IPS-18c (cell line): ENCODE results near the gene PIBF1.
"Not testable (repeated sequence)": the region's sequence is repeated elsewhere in the genome, so short reads cannot be mapped to it uniquely, and the experiment has no call there.

ENCODE experiments used
- H3K4me3 ChIP-seq: 2 replicates; pipeline ENCODE4 v1.7.0; 2013; ENCODE audit warnings: low read depth, mild to moderate bottlenecking, low read length, moderate library complexity; ENCODE audit not compliant: insufficient read depth
- H3K9me3 ChIP-seq: one replicate; pipeline ENCODE4 v1.6.1; 2013; ENCODE audit warnings: mild to moderate bottlenecking, low read length, moderate library complexity; ENCODE audit not compliant: control insufficient read depth, insufficient read depth

The PIBF1 gene

DNA sequence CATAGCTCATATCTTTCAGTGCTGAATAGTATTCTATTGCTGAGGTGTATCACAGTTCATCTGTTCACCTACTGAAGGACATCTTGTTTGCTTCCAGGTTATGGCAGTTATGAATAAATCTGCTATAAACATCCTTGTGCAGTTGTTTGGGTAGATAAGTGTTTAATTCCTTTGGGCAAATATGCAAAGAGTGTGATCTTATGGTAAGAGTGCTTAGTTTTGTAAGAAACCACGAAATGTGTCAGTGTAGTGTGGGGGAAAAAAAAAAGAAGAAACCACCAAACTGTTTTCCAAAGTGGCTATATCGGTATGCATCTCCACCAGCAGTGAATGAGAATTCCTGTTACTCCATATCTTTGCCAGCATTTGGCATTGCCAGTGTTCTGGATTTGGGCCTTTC lies 93.3 kb downstream of the PIBF1 start:
- Histone ChIP-seq H3K9me3 (no peaks in the 10 kb centered on the region), H3K4me3 (no peak overlapping the region)

DNA sequence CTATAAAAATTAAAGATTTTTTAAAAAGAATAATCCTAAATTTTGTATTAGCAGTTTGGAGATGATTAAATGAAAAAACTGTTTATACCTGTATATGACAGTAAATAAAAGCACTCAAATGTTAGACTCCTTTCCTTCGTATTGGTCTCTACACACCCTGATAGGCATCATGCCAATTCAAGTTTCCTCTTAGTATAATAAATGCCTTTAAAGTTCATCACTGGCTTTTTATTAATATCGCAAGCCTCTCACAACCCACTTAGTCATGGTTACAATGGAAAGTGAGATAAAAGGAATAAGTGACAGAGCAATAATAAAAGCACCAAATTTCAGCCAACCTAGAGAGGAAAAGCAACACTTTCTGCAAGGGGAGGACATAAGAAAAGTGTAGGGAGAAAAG lies 102.2 kb downstream of the PIBF1 start:
- no peaks in the 10 kb centered on the region for H3K9me3 ChIP-seq
- no peak overlapping the region for H3K4me3 ChIP-seq

DNA sequence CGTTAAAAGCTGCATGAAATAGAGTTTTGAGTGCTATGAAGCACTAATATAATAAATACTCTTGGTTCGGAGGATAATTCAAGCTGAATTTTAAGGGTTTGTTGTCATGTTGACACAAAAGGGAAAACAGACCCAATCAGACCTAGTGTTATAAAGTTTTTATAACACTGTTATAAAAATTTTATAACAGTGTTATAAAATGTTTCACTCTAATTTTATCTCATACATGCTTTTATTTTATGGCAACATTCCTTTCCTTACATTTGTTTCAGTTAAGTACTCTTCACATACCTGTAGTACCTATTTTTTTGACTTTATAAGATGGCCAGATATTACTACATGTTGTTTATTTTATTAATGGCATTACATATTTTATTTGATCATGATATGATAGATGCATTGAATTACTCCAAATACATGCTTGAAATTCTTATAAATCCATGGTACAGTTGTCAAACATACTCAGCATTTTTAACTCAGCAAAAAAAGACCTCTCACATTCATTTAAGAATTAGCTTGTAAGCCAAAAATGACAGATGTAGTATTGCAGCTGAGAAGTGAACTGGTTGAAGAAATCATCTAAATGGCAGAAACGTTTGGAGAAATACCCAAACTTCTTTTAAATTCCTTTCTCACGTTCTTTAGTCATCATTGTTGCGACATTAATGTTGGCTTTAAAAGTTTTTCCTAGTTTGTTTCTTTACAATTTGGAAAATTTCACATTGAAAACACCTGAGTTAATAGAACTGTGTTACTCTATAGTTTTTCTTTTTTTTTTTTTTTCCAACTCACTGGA lies 104.5 kb downstream of the PIBF1 start:
- H3K9me3 ChIP-seq, result no peaks in the 10 kb centered on the region
- H3K4me3 ChIP-seq, result no peak overlapping the region

DNA sequence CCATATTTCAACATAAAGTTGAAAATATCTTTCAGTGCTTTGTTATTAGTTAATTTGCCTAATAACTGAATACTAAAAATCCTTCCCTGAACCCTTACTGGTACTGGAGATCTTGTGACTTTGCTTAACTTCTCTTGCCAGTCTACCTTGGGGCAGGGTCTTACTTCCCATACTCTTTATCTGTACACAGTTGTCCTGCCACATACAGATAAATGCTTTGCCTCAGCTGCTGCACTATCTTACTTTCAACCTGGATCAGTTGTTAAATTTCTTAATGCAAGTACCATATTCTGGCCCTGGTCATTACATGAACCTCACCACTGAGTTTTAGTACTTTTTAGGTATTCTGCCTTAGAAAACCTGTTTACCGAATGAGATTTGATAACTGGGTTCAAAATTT lies 107.6 kb downstream of the PIBF1 start:
- Histone ChIP-seq H3K9me3 (no peaks in the 10 kb centered on the region), H3K4me3 (no peak overlapping the region)

DNA sequence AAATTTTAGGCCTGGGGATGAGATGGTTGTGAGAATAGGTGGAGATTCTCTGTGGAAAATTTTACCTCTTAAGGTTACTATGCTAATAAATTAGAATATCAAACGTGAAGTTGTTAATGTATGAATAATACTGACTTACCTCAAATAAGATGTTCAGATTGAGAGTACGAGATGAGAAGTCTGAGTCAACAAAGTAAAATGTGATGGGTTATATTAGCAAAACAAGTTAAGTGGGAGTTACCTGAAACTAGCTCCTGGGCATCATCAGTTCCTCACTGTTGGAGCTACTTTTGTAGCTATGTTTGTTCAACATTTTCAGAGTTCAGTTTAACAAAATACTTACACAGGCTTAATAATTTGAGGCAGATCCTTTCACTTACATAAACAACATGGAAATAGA lies 108.6 kb downstream of the PIBF1 start:
- no peak overlapping the region for H3K4me3 ChIP-seq
- no peaks in the 10 kb centered on the region for H3K9me3 ChIP-seq

DNA sequence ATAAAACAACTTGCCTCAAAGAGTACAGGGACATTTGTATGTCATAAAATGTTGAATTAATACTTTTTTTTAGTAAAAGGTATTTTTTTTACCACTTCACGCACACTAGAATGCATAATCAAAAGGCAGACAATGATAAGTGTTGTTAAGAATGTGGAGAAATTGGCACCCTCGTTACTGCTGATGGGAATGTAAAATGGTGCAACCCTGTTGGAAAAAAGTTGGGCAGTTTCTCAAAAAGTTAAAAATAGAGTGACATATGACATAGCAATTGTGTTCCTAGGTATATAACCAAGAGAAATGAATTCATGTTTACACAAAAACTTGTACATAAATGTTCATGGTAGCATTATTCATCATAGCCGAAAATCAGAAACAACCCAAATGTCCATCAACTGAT lies 109.5 kb downstream of the PIBF1 start:
- Histone ChIP-seq H3K9me3 (no peaks in the 10 kb centered on the region), H3K4me3 (no peak overlapping the region)

DNA sequence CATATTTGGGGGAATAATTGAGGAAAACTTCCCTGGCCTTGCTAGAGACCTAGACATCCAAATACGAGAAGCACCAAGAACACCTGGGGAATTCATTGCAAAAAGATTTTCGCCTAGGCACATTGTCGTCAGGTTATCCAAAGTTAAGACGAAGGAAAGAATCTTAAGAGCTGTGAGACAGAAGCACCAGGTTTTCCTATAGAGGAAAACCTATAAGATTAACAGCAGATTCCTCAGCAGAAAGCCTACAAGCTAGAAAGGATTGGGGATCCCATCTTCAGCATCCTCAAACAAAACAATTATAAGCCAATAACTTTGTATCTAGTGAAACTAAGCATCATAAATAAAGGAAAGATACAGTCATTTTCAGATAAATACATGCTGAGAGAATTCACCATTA lies 114.9 kb downstream of the PIBF1 start:
- Histone ChIP-seq H3K4me3 (no peak overlapping the region), H3K9me3 (no peaks in the 10 kb centered on the region)

DNA sequence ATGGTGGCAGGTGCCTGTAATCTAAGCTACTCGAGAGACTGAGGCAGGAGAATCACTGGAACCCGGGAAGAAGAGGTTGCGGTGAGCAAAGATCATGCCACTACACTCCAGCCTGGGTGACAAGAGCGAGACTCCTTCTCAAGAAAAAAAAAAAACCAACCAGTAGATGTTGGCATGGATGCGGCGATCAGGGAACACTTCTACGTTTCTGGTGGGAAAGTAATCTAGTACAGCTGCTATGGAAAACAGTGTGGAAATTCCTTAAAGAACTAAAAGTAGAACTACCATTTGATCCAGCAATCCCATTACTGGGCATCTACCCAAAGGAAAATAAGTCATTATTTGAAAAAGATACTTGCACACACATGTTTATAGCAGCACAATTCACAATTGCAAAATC lies 119.6 kb downstream of the PIBF1 start:
- not testable (repeated sequence) for H3K9me3 ChIP-seq, H3K4me3 ChIP-seq

DNA sequence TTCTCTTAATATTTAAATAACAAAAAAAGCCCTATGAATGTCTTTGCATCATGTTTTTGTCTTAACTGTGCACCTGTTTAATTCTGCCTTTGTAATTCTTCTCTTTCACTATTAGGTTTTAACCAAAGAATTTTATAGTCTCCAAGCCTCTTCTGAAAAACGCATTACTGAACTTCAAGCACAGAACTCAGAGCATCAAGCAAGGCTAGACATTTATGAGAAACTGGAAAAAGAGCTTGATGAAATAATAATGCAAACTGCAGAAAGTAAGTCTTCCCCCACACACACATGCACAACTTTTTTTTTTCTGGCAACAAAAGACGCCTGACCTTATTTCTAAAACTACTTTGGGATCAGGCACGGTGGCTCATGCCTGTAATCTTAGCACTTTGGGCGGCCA lies 126.5 kb downstream of the PIBF1 start:
- H3K4me3 ChIP-seq, result no peak overlapping the region
- H3K9me3 ChIP-seq, result no peaks in the 10 kb centered on the region

DNA sequence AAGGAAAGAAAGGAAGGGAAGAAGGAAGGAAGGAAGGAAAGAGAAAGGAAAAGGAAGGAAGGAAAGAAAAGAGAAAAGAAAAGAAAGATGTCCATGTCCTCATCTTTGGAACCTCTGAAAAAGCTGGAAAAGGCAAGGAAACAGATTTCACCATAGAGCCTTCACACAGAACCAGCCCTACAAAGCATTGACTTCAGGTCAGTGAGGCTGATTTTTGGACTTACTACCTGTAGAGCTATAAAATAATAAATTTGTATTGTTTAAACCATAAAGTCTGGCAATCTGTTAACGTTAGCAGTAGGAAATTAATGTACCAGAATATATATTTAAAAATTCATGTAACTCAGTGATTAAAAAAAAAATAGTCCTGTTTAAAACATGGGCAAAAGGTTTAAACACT lies 130.0 kb downstream of the PIBF1 start:
- H3K9me3 ChIP-seq, result no peaks in the 10 kb centered on the region
- no peak overlapping the region for H3K4me3 ChIP-seq

DNA sequence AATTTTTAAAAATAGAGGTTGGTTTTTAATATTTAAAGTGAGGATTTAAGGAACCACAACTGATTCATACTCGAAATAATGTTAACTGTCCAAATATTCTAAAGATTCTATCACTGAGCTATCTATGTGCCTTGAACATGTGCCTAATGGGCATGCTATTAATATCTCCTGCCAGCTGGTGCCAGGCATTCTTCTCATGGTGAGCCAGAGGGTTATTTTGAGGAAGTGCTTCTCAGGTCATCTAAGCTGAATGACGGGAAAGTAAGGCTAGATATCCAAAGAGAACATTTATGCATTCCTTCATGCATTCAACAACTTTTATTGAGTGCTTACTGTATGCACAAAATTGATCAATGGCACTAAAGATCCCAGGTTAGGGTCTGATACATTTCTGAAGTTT lies 138.2 kb downstream of the PIBF1 start:
- H3K9me3 ChIP-seq, result no peaks in the 10 kb centered on the region

DNA sequence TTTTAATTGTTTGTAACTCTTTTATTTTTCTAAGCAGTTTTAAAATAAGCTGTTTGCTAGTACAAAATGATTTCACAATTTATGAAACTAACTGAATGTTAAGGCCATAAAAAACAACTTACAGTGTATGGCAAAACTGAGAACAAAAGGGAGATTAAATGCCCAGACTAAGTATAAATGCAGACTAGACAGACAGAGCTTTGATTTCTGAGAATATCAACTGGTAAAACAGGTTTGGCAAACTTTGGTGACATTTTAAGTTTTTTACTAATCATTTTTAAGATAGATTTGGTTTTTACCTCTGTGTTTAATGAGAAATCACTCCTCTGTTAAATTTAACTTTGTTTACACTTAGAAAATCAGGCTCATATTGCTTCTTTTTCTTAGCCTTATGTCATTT lies 149.4 kb downstream of the PIBF1 start:
- H3K9me3 ChIP-seq, result no peaks in the 10 kb centered on the region
- no peak overlapping the region for H3K4me3 ChIP-seq

More for the DNA sequence above, 138.2 kb downstream of the PIBF1 start:
- no peak overlapping the region for H3K4me3 ChIP-seq

DNA sequence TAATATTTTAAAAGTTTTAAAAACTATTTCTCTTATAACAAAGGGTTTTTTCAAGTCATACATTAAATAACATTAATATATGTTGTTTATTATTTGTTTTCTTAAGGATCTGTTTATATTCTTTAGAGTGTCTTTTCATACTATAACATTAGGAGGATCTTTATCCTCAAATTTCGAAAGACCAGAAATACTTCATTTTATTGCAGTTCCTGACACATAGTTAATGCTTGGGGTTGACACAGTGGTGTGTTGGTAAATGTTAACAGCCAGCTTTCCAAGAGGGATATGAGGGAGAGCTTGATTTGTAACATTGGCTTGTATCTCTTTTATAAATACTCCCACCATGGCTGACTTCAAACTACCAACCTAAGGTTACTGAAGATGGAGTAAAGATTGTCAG lies 150.3 kb downstream of the PIBF1 start:
- Histone ChIP-seq H3K4me3 (no peak overlapping the region), H3K9me3 (no peaks in the 10 kb centered on the region)

DNA sequence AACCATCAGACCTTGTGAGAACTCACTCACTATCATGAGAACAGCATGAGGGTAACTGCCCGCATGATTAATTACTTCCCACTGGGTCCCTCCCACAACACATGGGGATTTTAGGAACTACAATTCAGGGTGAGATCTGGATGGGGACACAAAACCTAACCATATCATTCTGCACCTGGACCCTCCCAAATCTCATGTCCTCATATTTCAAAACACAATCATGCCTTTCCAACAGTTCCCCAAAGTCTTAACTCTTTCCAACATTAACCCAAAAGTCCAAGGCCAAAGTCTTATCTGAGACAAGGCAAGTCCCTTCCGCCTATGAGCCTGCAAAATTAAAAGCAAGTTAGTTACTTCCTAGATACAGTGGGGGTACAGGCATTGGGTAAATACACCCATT lies 164.3 kb downstream of the PIBF1 start:
- not testable (repeated sequence) for H3K4me3 ChIP-seq

DNA sequence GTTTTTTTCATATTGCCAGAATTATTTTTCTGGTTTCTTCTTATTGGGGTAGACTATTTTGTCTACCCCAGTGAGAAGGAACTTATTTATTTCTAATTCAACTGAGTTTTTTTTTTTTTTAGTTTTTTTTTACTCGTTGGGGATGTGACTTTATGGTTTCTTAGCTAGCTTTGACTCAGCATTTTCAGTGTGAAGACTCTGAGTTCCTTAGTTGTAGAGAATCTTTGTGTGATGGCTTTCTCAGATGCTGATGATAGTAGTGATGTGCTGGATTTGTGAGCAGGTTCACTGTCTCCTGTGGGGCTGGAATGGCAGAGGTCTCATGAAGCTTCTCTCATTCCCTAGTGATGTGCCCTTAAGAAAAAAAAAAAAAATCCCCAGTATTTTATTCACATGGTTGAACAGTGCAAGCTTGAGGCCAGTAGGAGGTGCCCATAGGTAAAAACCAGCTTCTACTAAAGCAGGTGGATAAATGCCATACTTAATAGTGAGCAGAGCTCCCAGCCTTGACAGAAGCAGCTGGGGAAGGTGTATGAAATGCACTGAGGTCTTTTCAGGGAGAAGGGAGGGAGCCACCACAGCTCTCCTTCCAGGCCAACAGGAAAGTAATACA lies 170.7 kb downstream of the PIBF1 start:
- no peak overlapping the region for H3K4me3 ChIP-seq
- no peaks in the 10 kb centered on the region for H3K9me3 ChIP-seq

More for the DNA sequence above, 164.3 kb downstream of the PIBF1 start:
- H3K9me3 ChIP-seq, result not testable (repeated sequence)

DNA sequence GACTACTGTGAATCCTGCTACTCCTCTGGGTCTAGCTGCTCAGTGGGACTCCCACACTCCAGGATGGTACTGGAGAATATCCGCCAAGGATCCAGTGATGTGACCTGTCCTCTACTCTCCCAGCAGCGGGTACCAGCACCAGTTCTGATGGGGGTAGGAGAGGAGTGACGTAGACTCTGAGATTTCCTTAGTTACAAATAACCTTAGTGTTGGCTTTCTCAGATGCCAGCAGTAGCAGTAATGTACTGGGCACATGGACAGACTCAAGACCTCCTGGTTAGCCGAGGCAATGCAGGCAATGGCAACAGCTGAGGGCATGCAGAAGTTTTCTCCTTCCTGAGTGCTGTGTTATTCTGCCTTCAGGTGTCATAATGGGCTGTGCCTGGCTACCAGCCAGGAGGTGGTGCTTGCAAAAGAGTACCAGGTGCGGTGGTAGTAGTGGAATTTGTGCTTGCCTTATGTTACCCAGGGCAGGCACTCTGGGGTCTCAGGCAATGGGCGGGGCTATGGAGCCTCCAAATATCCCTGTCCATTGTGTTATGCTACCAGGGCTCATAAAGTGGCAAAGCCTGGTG lies 171.5 kb downstream of the PIBF1 start:
- no peaks in the 10 kb centered on the region for H3K9me3 ChIP-seq

DNA sequence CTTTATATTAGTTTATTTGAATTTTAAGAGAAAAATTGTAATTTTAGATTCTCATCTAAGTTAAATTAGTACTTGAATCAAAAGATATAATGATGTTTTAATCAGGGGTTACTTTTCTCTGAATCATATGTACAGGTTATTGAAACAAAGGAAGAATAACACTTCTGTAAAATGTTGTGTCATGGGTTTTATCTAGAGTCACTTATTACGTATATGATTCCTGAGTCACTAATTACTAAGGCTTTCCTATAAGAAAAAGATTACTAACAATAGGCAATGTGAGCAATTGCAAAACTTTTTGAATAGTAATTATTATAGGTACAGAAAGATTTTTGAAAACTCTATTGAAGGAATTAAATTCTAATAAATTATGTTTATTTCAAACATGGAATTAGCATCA lies 177.7 kb downstream of the PIBF1 start:
- Histone ChIP-seq H3K4me3 (no peak overlapping the region), H3K9me3 (no peaks in the 10 kb centered on the region)

More for the DNA sequence above, 171.5 kb downstream of the PIBF1 start:
- no peak overlapping the region for H3K4me3 ChIP-seq

DNA sequence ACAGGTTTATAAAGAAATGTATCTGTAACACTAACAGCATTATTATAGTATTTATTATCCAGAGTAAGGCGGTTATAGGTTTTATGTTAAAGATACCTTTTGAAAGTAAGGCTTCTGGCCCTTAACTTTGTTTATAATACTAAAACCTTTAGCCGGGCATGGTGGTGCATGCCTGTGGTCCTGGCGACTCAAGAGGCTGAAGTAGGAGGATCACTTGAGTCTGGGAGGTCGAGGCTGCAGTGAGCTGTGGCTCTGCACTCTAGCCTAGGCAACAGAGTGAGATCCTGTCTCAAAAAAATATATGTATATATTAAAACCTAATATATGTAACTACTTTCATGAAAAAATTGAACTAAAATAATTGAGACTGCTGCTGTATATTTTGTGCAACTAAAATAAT lies 178.2 kb downstream of the PIBF1 start:
- H3K9me3 ChIP-seq, result no peaks in the 10 kb centered on the region
- no peak overlapping the region for H3K4me3 ChIP-seq
